B cell (primary cell): Measurements from ENCODE around the gene GDPD4. TPM values are rescaled to one million over a fixed set of nuclear protein-coding genes. Genes with fewer than 3 reads are reported as not detected.

Experiments
- ATAC-seq: fragments of 200-7000 bp; cut with Tn5 transposase; one replicate; pipeline ENCODE4 v1.10.0; 2021; ENCODE audit warnings: low read depth, mild to moderate bottlenecking, moderate number of reproducible peaks, moderate library complexity
- CTCF ChIA-PET: fragments of 350-600 bp; sonication (Branson Sonifier 250); formaldehyde crosslinking; loops from one replicate; lab custom pipeline; 2021; ENCODE audit warnings: antibody characterized with exemption, inconsistent platforms; lab: Charles Lee
- POLR2A ChIA-PET: fragments of 350-600 bp; sonication (Branson Sonifier 250); formaldehyde crosslinking; loops from one replicate; lab custom pipeline; 2021; ENCODE audit warnings: antibody characterized with exemption; lab: Charles Lee
- DNase-seq: peaks from one replicate; pipeline ENCODE4 v3.0.0; 2013
- H2AFZ ChIP-seq: 2 replicates; pipeline ENCODE4 v1.6.1; 2012; ENCODE audit warnings: mild to moderate bottlenecking, low read depth, low read length; ENCODE audit not compliant: insufficient read depth, poor library complexity, severe bottlenecking
- H3K27ac ChIP-seq, 2 donors: 1 replicate in 1 of 2; 2 replicates in 1 of 2; pipeline ENCODE4 v1.5.1; 2012 to 2013; ENCODE audit warnings: low read length in 2 of 2, mild to moderate bottlenecking in 2 of 2, moderate library complexity in 1 of 2
- H3K27me3 ChIP-seq, 4 experiments: fragments of 200-600 bp in 1 of 4; sonication (generic) in 1 of 4; replicated peaks in 1 of 4; 1 replicate in 2 of 4; 2 replicates in 2 of 4; pipeline versions ENCODE4 v1.6.1 to v1.7.0; 2013 to 2016; ENCODE audit warnings: low read length in 3 of 4, mild to moderate bottlenecking in 2 of 4, mixed read lengths in 1 of 4, moderate library complexity in 1 of 4; ENCODE audit not compliant: insufficient read depth in 4 of 4, control insufficient read depth in 3 of 4; ENCODE audit errors: control extremely low read depth in 1 of 4
- H3K36me3 ChIP-seq, 2 experiments: replicated peaks in 1 of 2; 1 replicate in 1 of 2; 2 replicates in 1 of 2; pipeline versions ENCODE4 v1.6.1 to v1.7.1; 2013; ENCODE audit warnings: low read length in 1 of 2; ENCODE audit not compliant: insufficient read depth in 2 of 2, control insufficient read depth in 1 of 2; ENCODE audit errors: control extremely low read depth in 1 of 2, extremely low read depth in 1 of 2
- H3K4me1 ChIP-seq, 2 donors: fragments of 200-600 bp in 1 of 2; sonication (generic) in 1 of 2; 1 replicate in 1 of 2; 2 replicates in 1 of 2; pipeline versions ENCODE4 v1.5.1 to v1.6.1; 2013 to 2017; ENCODE audit warnings: low read length in 2 of 2; ENCODE audit not compliant: control insufficient read depth in 2 of 2, insufficient read depth in 2 of 2
- H3K4me2 ChIP-seq: replicated peaks from 2 replicates; pipeline ENCODE3; 2012; ENCODE audit warnings: mild to moderate bottlenecking, low read depth, low read length; ENCODE audit not compliant: poor library complexity, severe bottlenecking
- H3K4me3 ChIP-seq, 5 experiments: fragments of 200-600 bp in 1 of 5; sonication (generic) in 1 of 5; 1 replicate in 3 of 5; 2 replicates in 2 of 5; pipeline versions ENCODE4 v1.5.1 to v1.7.0; 2011 to 2016; ENCODE audit warnings: low read length in 4 of 5, mild to moderate bottlenecking in 4 of 5, low read depth in 2 of 5, control low read depth in 1 of 5, moderate library complexity in 1 of 5; ENCODE audit not compliant: insufficient read depth in 1 of 5; ENCODE audit errors: control extremely low read depth in 1 of 5, extremely low read depth in 1 of 5
- H3K79me2 ChIP-seq: fragments of 200-600 bp; sonication (generic); one replicate; pipeline ENCODE4 v1.6.0; 2016; ENCODE audit warnings: low read length; ENCODE audit not compliant: control insufficient read depth, insufficient read depth
- H3K9ac ChIP-seq: fragments of 200-600 bp; sonication (generic); 2 replicates; pipeline ENCODE4 v1.6.1; 2017; ENCODE audit warnings: mild to moderate bottlenecking, low read length, moderate library complexity
- H3K9me3 ChIP-seq, 3 donors: one replicate each; pipeline versions ENCODE4 v1.6.1 to v1.7.1; 2013; ENCODE audit warnings: low read length in 2 of 3; ENCODE audit not compliant: control insufficient read depth in 2 of 3, insufficient read depth in 1 of 3; ENCODE audit errors: control extremely low read depth in 1 of 3
- H4K20me1 ChIP-seq: 2 replicates; pipeline ENCODE4 v1.6.0; 2012; ENCODE audit warnings: mild to moderate bottlenecking, low read length; ENCODE audit not compliant: insufficient read depth, control insufficient read depth, poor library complexity, severe bottlenecking
- H3K27ac Mint-ChIP-seq: one replicate; pipeline ENCODE4 v1.8.0; 2021; ENCODE audit warnings: mixed read lengths
- H3K27me3 Mint-ChIP-seq: one replicate; pipeline ENCODE4 v1.8.0; 2021; ENCODE audit warnings: mixed read lengths
- H3K4me1 Mint-ChIP-seq: one replicate; pipeline ENCODE4 v1.8.0; 2021; ENCODE audit warnings: mixed read lengths
- H3K4me3 Mint-ChIP-seq: one replicate; pipeline ENCODE4 v1.8.0; 2021; ENCODE audit warnings: mixed read lengths
- H3K9me3 Mint-ChIP-seq: one replicate; pipeline ENCODE4 v1.8.0; 2022; ENCODE audit warnings: mixed read lengths; ENCODE audit not compliant: insufficient read depth
- CTCF ChIP-seq: fragments of 200-600 bp; IDR thresholded peaks from one replicate; pipeline ENCODE4 v1.8.0; 2022; ENCODE audit warnings: antibody characterized with exemption, mild to moderate bottlenecking
- EZH2 ChIP-seq: IDR thresholded peaks from 2 replicates; pipeline ENCODE4 v1.6.1; 2012; ENCODE audit warnings: borderline replicate concordance, low read depth, mild to moderate bottlenecking, moderate library complexity, low read length; ENCODE audit not compliant: insufficient read depth, poor library complexity, severe bottlenecking
- WGBS: methylation state at CpG from one replicate; pipeline ENCODE4 v1.1.5; 2013; ENCODE audit warnings: missing lambda C conversion rate; ENCODE audit not compliant: insufficient coverage; 5-methylcytosine and 5-hydroxymethylcytosine counted together
- intact Hi-C: fragments of 100-400 bp; cut with micrococcal nuclease; formaldehyde crosslinking; loops from one replicate; pipeline ENCODE4 v1.10.0; 2022
- polyA plus RNA-seq: library from polyadenylated mRNA; depleted of rRNA; stranded (reverse); fragments of >200 nt; gene quantifications from 2 replicates; pipeline ENCODE4 v1.2.3, GENCODE V29; 2012
- total RNA-seq, 2 donors: library from RNA; stranded (reverse); fragments of 120-200 nt in 1 of 2; gene quantifications; 1 replicate in 1 of 2; 2 replicates in 1 of 2; pipeline versions ENCODE4 v1.2.3 to v1.2.4, GENCODE V29; 2013 to 2022

GDPD4 gene
- total and polyA plus RNA-seq, 2 donors (not counting 1 experiment from before 2014, with no cell fraction given) = not detected

GRCh38 chr11:77208535-77208934 is 93.0 kb downstream of the GDPD4 start:
- no peaks in the 10 kb centered on the region for H3K9me3 ChIP-seq
- no peak overlapping the region for H3K9ac ChIP-seq
- H3K4me1 Mint-ChIP-seq = no peaks in the 10 kb centered on the region
- no peak overlapping the region for H3K4me2 ChIP-seq
- no peaks in the 10 kb centered on the region for H3K4me1 ChIP-seq
- no peaks in the 10 kb centered on the region for H3K27me3 Mint-ChIP-seq
- TF ChIP-seq CTCF = no peak
- no peak for TF ChIP-seq EZH2
- CTCF ChIA-PET = no interaction called here
- no peak overlapping the region for H3K27ac Mint-ChIP-seq
- H3K36me3 ChIP-seq = no peaks in the 10 kb centered on the region
- H2AFZ ChIP-seq = no peak overlapping the region
- H4K20me1 ChIP-seq = no peaks in the 10 kb centered on the region
- 79% methylated on average over 11 of the region's 11 CpGs for WGBS
- H3K9me3 Mint-ChIP-seq = no peaks in the 10 kb centered on the region
- POLR2A ChIA-PET = no interaction called here
- no peaks in the 10 kb centered on the region for H3K79me2 ChIP-seq
- H3K4me3 Mint-ChIP-seq = no peak overlapping the region
- no peak overlapping the region for H3K4me3 ChIP-seq
- no peaks in the 10 kb centered on the region for H3K27me3 ChIP-seq
- H3K27ac ChIP-seq = no peak overlapping the region
- DNase-seq (no peak), ATAC-seq (no peak)
- intact Hi-C loops = no loop called here

DNA sequence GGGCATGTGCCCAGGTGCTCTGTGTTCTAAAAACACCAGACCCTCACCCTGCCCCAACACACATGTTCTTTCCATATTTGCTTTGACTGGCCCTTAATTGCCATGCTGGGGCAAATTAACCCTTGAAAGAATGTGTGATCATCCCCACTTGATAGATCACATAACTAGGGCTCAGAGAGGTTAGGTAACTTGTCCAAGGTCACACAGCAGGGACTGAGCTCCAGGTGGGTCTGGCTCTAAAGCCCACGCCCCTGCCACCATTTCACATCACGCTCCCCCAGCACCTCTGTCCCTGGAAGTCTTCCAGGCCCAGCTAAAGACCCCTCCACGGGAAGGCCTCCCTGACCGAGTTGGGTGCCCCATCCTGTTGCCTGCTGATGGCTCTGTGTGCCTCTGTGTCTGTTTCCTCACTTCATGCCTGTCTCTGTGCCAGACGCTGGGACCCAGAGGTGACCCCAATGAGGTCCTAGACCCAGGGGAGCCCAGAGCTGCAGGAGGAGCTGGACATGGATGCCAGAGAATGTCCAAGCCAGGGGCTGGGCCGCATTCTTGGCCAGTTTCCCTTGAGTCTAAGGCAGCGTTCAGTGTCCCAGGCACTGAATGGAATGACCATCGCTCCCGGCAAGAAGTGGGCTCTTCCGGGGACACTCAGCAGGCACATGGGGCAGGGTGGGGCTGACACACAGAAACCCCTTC is 93.7 kb downstream of the GDPD4 start:
- TF ChIP-seq CTCF (no peak), EZH2 (no peak)
- H3K9me3 Mint-ChIP-seq = no peaks in the 10 kb centered on the region
- no peak overlapping the region for H3K4me3 ChIP-seq
- H2AFZ ChIP-seq = no peak overlapping the region
- ChIA-PET POLR2A (no interaction called here), CTCF (no interaction called here)
- no peaks in the 10 kb centered on the region for H3K4me1 ChIP-seq
- ATAC-seq (no peak), DNase-seq (no peak)
- intact Hi-C loops = no loop called here
- no peak overlapping the region for H3K27ac Mint-ChIP-seq
- H3K36me3 ChIP-seq = no peaks in the 10 kb centered on the region
- no peak overlapping the region for H3K4me3 Mint-ChIP-seq
- H3K9me3 ChIP-seq = no peaks in the 10 kb centered on the region
- no peaks in the 10 kb centered on the region for H4K20me1 ChIP-seq
- no peak overlapping the region for H3K9ac ChIP-seq
- H3K27me3 ChIP-seq = no peaks in the 10 kb centered on the region
- no peaks in the 10 kb centered on the region for H3K79me2 ChIP-seq
- no peak overlapping the region for H3K27ac ChIP-seq
- H3K4me2 ChIP-seq = no peak overlapping the region
- no peaks in the 10 kb centered on the region for H3K27me3 Mint-ChIP-seq
- 86% methylated on average over 10 of the region's 10 CpGs for WGBS
- no peaks in the 10 kb centered on the region for H3K4me1 Mint-ChIP-seq
